Activated naive CD4-positive, alpha-beta T cell treated with anti-CD3 and anti-CD28 coated beads, Interleukin-2, amount 50 U/mL, for 24 hours (primary cell): ENCODE data around the gene MARK1.
"Not testable (repeated sequence)": the region's sequence is repeated elsewhere in the genome, so short reads cannot be mapped to it uniquely, and the experiment has no call there.

Source experiments
- H3K27ac Mint-ChIP-seq: one replicate; pipeline ENCODE4 v1.8.0; 2021; ENCODE audit warnings: mild to moderate bottlenecking, mixed read lengths
- H3K27me3 Mint-ChIP-seq: one replicate; pipeline ENCODE4 v1.8.0; 2021; ENCODE audit warnings: mixed read lengths
- H3K36me3 Mint-ChIP-seq: one replicate; pipeline ENCODE4 v1.8.0; 2021; ENCODE audit warnings: mixed read lengths
- H3K4me1 Mint-ChIP-seq: one replicate; pipeline ENCODE4 v1.8.0; 2021; ENCODE audit warnings: mixed read lengths
- H3K4me3 Mint-ChIP-seq: one replicate; pipeline ENCODE4 v1.8.0; 2021; ENCODE audit warnings: mild to moderate bottlenecking, mixed read lengths
- H3K9me3 Mint-ChIP-seq: one replicate; pipeline ENCODE4 v1.8.0; 2021; ENCODE audit warnings: mixed read lengths

Gene MARK1

DNA sequence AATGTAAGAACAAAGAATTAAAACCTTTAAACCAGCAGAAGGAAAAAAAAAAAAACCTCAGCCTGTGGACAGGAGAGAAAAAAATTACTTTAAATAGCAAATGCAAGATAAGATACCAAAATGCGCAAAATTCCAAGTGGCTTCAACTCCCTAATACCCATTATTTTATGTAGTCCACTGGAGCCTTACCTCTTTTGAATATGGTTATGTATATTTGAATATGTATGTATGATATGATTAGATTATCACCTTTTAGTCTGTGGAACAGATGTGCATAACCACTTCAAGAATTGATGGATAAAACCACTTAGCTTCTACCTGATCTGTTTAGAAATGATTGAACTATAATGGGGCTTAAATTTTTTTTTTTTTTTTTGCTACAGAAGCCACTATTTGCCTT lies 109.8 kb downstream of the MARK1 start:
- no peaks in the 10 kb centered on the region for H3K36me3 Mint-ChIP-seq
- H3K9me3 Mint-ChIP-seq, result no peaks in the 10 kb centered on the region
- H3K27ac Mint-ChIP-seq, result no peak overlapping the region
- peaks cover 15% of the 10 kb centered on the region for H3K27me3 Mint-ChIP-seq
- H3K4me3 Mint-ChIP-seq, result no peak overlapping the region
- no peaks in the 10 kb centered on the region for H3K4me1 Mint-ChIP-seq

DNA sequence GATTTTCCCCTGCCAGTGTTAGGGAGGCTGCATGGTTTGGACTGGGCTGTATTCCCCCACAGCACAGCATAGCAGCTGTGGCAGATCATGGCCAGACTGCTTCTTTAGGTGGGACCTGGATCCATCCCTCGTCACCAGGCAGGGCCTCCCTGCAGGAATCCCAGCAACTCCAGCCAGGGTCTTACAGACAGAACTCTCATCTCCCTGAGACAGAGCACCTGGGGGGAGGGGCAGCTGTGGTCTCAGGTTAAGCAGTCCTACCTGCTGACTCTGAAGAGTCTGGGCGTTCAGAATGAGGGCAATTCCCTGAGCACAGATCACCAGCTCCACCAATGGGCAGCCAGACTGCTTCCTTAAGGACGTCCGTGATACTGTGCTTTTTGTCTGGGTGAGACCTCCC lies 114.3 kb downstream of the MARK1 start:
- Mint-ChIP-seq H3K36me3 (no peaks in the 10 kb centered on the region), H3K4me1 (no peaks in the 10 kb centered on the region), H3K27me3 (peaks cover 10% of the 10 kb centered on the region), H3K4me3 (no peak overlapping the region), H3K9me3 (no peaks in the 10 kb centered on the region), H3K27ac (no peak overlapping the region)

DNA sequence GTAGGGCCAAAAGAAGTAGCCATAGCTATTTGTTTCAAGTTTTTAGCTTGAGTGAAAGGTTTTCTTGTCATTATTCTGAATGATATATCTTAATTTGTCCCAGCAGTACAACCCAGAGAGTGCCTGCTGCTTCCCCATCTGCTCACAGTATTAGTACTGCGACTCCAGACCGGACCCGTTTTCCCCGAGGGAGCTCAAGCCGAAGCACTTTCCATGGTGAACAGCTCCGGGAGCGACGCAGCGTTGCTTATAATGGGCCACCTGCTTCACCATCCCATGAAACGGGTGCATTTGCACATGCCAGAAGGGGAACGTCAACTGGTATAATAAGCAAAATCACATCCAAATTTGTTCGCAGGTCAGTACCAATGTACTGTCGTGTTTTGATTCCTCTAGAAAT lies 125.1 kb downstream of the MARK1 start:
- Mint-ChIP-seq H3K4me3 (no peak overlapping the region), H3K27me3 (no peaks in the 10 kb centered on the region)

DNA sequence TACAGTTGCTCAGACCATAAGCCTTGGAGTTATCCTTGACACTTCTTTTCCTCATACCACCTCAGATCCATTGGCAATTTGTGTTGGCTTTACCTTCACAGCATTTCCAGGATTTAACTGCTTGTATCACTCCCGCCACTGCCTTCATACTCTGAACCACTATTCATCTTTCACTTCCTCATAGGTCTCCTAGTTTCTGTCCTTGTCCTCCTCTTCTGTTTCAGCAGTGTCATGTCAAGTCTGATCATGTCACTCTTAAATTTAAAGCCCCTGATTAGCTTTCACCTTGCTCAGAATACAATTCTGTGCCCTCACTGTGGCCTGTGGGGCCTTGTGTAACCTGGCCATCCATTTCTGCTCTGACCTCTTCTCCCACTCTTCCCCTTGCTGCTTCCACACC lies 127.6 kb downstream of the MARK1 start:
- Mint-ChIP-seq H3K36me3 (no peaks in the 10 kb centered on the region), H3K27ac (no peak overlapping the region), H3K9me3 (no peaks in the 10 kb centered on the region), H3K27me3 (peaks cover under 1% of the 10 kb centered on the region), H3K4me3 (no peak overlapping the region), H3K4me1 (no peaks in the 10 kb centered on the region)

More for the DNA sequence above, 125.1 kb downstream of the MARK1 start:
- Mint-ChIP-seq H3K4me1 (no peaks in the 10 kb centered on the region), H3K36me3 (no peaks in the 10 kb centered on the region), H3K27ac (no peak overlapping the region), H3K9me3 (no peaks in the 10 kb centered on the region)

DNA sequence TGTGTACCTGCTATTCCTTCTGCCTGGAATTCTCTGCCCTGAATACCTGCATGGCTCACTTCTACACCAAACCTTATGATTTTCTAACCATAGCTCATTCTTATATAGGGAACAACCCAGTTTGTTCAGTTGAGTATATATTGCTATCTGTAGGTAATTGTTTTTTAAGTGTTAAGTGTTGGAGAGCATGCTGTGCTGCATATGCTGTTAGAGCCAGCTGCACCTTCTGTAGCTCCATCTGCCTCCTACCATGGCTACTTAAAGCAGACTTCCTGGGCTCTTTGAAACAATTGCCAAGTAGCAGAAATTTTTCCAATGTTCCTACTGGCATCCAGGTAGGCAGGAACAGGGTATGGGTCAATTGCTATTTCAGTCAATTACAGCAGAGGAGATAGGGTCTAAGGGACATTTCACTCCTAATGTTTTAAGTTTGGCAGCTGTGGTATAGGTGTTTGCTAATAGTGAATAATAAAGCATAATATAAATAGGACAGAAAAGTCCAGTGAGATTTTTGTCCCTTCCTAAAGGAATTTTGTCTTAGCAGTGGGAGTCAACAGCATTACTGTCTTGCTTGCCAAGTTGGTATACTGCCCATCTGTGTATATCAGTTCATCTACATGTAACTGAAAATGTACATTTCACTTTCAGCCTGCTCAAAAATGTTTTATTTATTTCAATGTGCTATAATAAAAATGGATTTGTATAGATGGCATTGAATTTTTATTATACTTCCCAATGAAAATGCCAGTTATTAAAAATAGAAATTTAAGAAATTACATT lies 128.2 kb downstream of the MARK1 start:
- Mint-ChIP-seq H3K4me1 (no peaks in the 10 kb centered on the region), H3K9me3 (no peaks in the 10 kb centered on the region), H3K27ac (no peak overlapping the region)

DNA sequence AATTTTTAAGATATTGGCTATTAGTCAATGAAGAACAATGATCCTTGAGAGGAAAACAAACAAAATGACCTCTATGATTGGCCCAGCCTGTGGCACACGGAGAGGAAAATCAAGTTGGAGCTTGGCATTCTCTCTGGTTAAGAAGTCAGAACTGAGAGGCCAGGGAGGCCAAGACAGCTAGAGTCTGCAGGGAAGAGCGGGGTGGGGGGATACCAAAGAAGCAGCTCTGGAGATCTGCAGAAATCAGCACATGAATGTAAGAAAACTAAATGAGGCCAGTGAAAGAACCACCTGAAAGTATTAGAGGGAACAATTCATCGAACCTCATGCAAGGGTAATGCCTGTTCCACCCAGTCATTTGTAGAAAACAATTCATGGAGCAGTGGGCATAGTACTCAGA lies 138.4 kb downstream of the MARK1 start:
- Mint-ChIP-seq H3K36me3 (no peaks in the 10 kb centered on the region), H3K27ac (no peak overlapping the region), H3K9me3 (no peaks in the 10 kb centered on the region), H3K4me3 (no peak overlapping the region), H3K4me1 (no peaks in the 10 kb centered on the region), H3K27me3 (peaks cover 19% of the 10 kb centered on the region)

More for the DNA sequence above, 128.2 kb downstream of the MARK1 start:
- peaks cover 6% of the 10 kb centered on the region for H3K27me3 Mint-ChIP-seq
- no peak overlapping the region for H3K4me3 Mint-ChIP-seq
- H3K36me3 Mint-ChIP-seq, result no peaks in the 10 kb centered on the region

DNA sequence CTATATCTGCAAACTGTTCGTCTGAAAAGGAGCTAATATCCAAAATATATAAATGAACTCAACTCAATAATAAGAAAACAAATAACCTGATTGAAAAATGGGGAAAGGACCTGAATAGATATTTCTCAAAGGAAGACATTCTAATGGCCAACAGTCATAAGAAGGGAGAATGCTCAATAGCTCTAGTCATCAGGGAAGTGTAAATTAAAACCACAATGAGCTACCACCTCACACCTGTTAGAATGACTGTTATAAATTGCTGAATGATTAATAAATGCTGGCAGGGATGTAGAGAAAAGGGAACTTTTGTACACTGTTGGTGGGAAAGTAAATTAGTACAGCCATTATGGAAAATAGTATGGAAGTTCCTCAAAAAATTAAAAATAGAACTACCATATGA lies 141.1 kb downstream of the MARK1 start:
- Mint-ChIP-seq H3K27me3 (peaks cover 14% of the 10 kb centered on the region), H3K36me3 (no peaks in the 10 kb centered on the region), H3K27ac (no peak overlapping the region), H3K4me3 (no peak overlapping the region), H3K4me1 (no peaks in the 10 kb centered on the region), H3K9me3 (no peaks in the 10 kb centered on the region)

DNA sequence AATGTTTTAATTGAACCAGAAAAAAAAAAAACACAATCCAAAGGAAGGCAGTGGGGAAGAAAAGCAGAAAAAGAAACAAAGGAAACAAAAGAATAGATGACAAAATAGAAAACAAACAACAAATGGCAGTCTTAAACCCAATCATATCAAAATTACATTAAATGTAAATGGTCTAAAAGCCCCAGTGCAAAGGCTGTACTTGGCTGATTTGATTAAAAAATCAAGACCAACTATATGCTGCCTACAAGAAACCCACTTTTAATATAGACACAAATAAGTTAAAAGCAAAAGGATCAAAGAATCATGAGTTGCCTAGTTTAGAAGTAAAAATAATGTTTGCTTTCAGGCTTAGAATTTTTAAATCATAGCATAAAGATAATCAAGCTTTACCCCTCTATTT lies 142.4 kb downstream of the MARK1 start:
- Mint-ChIP-seq H3K4me1 (no peaks in the 10 kb centered on the region), H3K9me3 (no peaks in the 10 kb centered on the region), H3K36me3 (no peaks in the 10 kb centered on the region), H3K27ac (no peak overlapping the region), H3K27me3 (peaks cover 9% of the 10 kb centered on the region), H3K4me3 (no peak overlapping the region)

DNA sequence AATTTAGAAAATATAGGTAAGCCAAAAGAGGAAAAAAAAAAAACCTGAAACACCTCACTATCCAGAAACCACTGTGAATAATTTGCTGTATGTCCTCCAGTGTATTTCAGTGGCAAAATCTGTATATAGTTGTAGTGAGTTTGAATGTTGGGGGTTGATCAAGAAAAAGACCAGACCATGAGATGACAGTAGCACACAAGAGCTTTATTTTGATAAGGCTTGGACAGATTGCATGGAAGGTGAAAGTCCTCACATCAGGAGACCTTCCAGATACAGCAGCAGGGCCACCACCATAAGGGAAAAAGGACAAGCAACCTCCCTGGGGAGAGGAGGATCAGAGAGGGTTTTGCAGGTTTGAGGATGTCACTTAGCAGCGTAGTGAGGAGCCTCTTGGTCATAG lies 146.0 kb downstream of the MARK1 start:
- no peak overlapping the region for H3K27ac Mint-ChIP-seq
- H3K9me3 Mint-ChIP-seq, result no peaks in the 10 kb centered on the region
- no peaks in the 10 kb centered on the region for H3K4me1 Mint-ChIP-seq
- H3K4me3 Mint-ChIP-seq, result no peak overlapping the region
- H3K36me3 Mint-ChIP-seq, result no peaks in the 10 kb centered on the region
- peaks cover 2% of the 10 kb centered on the region for H3K27me3 Mint-ChIP-seq

DNA sequence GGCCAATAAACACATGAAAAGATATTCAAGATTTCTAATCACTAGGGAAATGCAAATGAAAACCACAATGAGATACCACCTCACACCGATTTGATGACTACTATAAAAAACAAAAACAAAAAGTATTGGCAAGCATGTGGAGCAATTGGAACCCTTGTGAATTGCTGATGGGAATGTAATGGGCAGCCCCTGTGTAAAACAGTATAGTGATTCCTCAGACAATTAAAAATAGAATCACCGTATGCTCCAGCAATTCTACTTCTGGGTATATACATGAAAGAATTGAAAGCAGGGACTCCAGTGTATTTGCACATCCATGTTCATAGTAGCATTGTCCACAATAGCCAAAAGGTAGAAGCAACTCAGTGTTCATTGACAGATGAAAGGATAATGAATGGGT lies 149.3 kb downstream of the MARK1 start:
- H3K27me3 Mint-ChIP-seq, result peaks cover 2% of the 10 kb centered on the region
- H3K4me1 Mint-ChIP-seq, result peaks cover 5% of the 10 kb centered on the region
- no peaks in the 10 kb centered on the region for H3K9me3 Mint-ChIP-seq
- no peaks in the 10 kb centered on the region for H3K36me3 Mint-ChIP-seq
- no peak overlapping the region for H3K4me3 Mint-ChIP-seq
- H3K27ac Mint-ChIP-seq, result no peak overlapping the region

DNA sequence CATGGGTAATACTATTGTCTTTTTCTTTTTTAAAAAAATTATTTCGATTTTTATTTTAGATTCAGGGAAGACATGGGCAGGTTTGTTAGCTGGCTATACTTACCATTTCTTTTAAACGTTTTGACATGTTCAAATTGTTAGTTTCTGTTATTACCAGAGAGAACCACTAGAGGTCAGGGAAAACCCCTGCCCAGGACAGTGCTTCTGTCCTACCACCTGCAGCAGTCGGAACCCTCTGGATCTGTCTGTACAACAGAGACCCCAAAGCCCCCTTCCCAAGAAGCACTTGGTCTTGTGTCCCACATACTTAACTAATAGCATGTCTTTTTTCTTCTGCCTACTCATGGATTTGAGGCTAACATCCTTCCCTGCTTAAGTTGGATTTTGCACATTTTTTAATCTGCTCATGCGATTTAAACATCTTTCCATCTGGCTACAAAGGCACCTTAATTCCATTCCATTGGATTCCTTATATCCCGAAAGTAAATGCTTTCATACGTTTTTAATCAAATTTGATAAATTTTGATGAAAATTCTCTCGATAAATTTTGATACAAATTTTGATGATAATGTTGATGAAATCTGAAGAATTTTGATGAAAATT lies 152.2 kb downstream of the MARK1 start:
- no peaks in the 10 kb centered on the region for H3K36me3 Mint-ChIP-seq
- no peaks in the 10 kb centered on the region for H3K27me3 Mint-ChIP-seq
- H3K4me1 Mint-ChIP-seq, result peaks cover 5% of the 10 kb centered on the region
- no peak overlapping the region for H3K4me3 Mint-ChIP-seq
- no peak overlapping the region for H3K27ac Mint-ChIP-seq
- H3K9me3 Mint-ChIP-seq, result no peaks in the 10 kb centered on the region

DNA sequence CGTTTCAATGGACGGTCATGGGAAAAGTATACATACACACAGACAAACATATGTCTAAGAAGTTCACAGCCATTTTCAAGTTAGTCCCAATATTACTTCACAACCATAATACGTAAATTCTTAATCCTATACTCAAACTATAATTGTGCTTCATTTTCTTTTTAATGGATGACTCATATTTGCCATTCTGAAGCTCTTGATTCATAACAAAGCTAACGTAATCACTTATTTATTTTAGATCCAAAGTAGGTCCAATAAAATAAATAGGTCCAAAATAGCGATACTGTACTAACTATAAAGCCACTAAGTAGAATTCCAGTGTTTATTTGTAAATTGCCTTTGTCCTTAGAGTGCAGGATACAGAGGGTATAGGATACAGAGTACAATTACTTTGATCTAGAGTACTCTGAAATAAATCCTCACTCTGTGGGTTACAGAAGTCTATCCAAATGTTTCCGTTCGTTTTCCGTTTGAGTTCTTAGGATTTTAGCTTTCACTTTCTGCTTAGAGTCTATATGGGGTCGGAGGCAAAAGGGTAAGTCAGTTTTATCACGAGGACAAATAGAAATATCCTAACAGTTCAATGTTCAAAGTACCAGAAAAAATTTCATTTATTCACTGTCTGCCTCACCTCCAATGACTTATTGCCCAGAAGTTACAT lies 153.4 kb downstream of the MARK1 start:
- H3K27ac Mint-ChIP-seq, result no peak overlapping the region
- no peaks in the 10 kb centered on the region for H3K27me3 Mint-ChIP-seq
- no peaks in the 10 kb centered on the region for H3K36me3 Mint-ChIP-seq
- H3K9me3 Mint-ChIP-seq, result no peaks in the 10 kb centered on the region
- H3K4me3 Mint-ChIP-seq, result no peak overlapping the region
- H3K4me1 Mint-ChIP-seq, result peaks cover 5% of the 10 kb centered on the region

DNA sequence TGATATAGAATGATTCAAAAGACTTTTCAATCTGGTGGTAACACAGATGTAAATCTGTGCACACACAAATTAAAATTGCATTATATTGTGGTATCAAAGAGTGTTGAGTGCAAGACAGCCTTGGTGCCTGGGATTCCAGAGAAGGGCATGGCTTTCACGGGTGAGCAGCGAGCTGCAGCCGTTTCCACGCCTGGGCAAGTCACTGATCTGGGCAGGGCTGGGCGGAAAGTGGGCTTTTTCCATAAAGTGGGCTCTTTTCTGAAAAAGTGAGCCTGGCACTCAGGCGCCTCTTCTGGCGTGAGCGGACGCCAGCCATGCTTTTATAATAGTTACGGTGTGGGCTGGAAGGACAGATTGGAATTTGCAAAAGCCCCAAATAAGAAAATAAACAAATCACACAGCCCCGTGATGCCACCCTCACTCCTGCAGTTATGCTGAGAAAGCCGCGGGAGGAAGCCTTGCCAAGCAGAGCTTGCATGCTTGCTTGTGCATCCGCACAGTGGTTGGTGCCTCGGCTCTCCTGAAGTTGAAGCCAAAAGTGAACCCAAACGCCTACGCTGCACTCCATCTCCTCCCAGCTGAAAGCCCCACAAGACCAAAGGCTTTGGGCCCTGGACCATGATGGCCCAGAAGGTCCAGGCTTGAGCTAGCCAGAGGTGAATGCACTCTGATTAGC lies 155.1 kb downstream of the MARK1 start:
- no peak overlapping the region for H3K4me3 Mint-ChIP-seq
- H3K27ac Mint-ChIP-seq, result peak overlapping the region; percentile 30
- no peaks in the 10 kb centered on the region for H3K27me3 Mint-ChIP-seq
- no peaks in the 10 kb centered on the region for H3K36me3 Mint-ChIP-seq
- peaks cover 5% of the 10 kb centered on the region for H3K4me1 Mint-ChIP-seq
- H3K9me3 Mint-ChIP-seq, result no peaks in the 10 kb centered on the region

DNA sequence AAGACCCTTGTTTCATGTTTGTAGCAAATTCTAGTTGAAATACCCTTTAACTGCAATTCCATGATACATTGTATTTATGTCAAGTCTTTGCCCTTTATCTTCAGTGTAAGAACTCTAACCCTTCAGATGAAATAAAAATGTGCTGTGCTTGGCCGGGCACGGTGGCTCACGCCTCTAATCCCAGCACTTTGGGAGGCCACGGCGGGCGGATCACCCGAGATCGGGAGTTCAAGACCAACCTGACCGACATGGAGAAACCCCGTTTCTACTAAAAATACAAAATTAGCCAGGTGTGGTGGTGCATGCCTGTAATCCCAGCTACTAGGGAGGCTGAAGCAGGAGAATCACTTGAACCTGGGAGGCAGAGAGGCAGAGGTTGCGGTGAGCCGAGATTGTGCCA lies 155.8 kb downstream of the MARK1 start:
- H3K9me3 Mint-ChIP-seq, H3K4me3 Mint-ChIP-seq, H3K36me3 Mint-ChIP-seq, H3K27ac Mint-ChIP-seq, H3K4me1 Mint-ChIP-seq, H3K27me3 Mint-ChIP-seq: not testable (repeated sequence)

DNA sequence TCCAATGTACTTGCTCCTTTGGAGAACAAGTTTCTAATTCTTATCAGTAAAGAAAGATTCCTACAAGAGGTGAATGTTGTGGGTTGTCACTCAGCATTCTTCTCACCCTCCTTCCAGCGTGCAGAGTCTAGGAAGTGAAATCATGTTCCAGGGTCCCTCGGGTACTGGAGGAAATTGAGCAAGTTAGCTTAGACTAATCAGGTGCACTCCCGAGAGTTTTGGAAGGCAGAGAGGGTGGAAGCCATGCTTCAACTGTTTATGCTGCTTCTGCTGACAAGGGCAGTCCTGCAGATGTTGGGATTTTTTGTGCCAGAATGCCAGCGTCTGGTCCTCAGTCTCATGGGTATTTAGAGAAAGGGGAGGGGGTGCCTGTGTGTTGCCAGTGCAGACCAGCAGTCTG lies 157.0 kb downstream of the MARK1 start:
- H3K4me1 Mint-ChIP-seq, result peaks cover 8% of the 10 kb centered on the region
- no peaks in the 10 kb centered on the region for H3K9me3 Mint-ChIP-seq
- H3K27me3 Mint-ChIP-seq, result peaks cover 3% of the 10 kb centered on the region
- no peak overlapping the region for H3K27ac Mint-ChIP-seq
- no peak overlapping the region for H3K4me3 Mint-ChIP-seq
- H3K36me3 Mint-ChIP-seq, result no peaks in the 10 kb centered on the region

DNA sequence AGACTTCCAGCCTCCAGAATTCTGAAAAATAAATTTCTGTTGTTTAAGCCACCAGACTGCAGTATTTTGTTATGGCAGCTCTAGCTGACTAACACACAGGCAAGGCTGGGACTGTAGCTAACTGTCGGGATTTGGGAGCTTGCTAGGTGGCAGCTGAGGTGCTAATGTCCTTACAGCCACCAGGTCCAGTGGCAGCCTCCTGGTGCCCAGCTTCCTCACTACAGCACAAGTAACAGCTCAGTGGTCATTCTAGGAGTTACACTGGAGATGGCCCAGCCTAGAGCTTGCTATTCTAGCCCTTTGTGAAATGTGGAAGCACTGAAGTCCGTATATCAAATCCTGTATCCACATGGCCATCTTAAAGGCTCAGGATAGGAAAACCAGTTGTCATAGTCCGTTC lies 157.9 kb downstream of the MARK1 start:
- Mint-ChIP-seq H3K27ac (no peak overlapping the region), H3K4me3 (no peak overlapping the region), H3K4me1 (peaks cover 5% of the 10 kb centered on the region), H3K9me3 (no peaks in the 10 kb centered on the region), H3K36me3 (no peaks in the 10 kb centered on the region), H3K27me3 (peaks cover 4% of the 10 kb centered on the region)
